ENCODE data around the gene DLG2.

DNA sequence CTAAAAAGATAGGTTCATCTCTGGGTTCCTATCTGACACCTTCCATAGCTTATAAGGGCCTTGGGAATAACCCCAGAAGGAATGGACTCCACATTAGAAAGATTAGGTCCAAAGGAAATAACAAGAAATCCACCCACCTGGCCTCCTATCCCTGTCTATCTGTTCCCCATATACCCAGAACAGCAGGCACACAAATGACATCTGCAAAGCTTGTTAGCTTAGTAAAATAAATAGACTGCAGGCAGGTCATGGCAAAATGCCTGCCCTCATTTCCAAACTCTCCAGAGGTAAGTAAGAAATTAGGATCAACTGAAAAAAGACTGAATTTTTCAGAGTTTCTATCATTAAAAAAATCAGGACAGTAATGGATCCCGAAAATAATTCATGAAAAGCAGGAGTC lies 489.5 kb downstream of the DLG2 start:
- TF ChIP-seq, protein P1, sequence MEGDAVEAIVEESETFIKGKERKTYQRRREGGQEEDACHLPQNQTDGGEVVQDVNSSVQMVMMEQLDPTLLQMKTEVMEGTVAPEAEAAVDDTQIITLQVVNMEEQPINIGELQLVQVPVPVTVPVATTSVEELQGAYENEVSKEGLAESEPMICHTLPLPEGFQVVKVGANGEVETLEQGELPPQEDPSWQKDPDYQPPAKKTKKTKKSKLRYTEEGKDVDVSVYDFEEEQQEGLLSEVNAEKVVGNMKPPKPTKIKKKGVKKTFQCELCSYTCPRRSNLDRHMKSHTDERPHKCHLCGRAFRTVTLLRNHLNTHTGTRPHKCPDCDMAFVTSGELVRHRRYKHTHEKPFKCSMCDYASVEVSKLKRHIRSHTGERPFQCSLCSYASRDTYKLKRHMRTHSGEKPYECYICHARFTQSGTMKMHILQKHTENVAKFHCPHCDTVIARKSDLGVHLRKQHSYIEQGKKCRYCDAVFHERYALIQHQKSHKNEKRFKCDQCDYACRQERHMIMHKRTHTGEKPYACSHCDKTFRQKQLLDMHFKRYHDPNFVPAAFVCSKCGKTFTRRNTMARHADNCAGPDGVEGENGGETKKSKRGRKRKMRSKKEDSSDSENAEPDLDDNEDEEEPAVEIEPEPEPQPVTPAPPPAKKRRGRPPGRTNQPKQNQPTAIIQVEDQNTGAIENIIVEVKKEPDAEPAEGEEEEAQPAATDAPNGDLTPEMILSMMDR (IDR thresholded peaks at IDR 0.05) = no peak
- TF ChIP-seq EP300 (IDR thresholded peaks at IDR 0.05) (no peak), POLR2A (IDR thresholded peaks at IDR 0.05) (no peak)

Data from tibial nerve (tissue), 4 donors.